KMS-11 (cell line): ENCODE measurements around the gene POF1B.

Experiments used
- H2AFZ ChIP-seq: fragments of 200-600 bp; sonication (generic); 2 replicates; pipeline ENCODE4 v1.6.1; 2016; ENCODE audit warnings: antibody characterized with exemption, mixed run types, low read depth
- H3K27ac ChIP-seq: fragments of 200-600 bp; sonication (generic); 2 replicates; pipeline ENCODE4 v1.6.1; 2016; ENCODE audit warnings: mild to moderate bottlenecking, mixed run types
- H3K27me3 ChIP-seq: fragments of 200-600 bp; sonication (generic); 2 replicates; pipeline ENCODE4 v1.6.1; 2017; ENCODE audit warnings: mild to moderate bottlenecking, low read depth, mixed run types, moderate library complexity; ENCODE audit not compliant: insufficient read depth
- H3K36me3 ChIP-seq: fragments of 200-600 bp; sonication (generic); 2 replicates; pipeline ENCODE4 v1.6.1; 2017; ENCODE audit warnings: mild to moderate bottlenecking, mixed run types; ENCODE audit not compliant: insufficient read depth
- H3K4me1 ChIP-seq: fragments of 200-600 bp; sonication (generic); 2 replicates; pipeline ENCODE4 v1.6.1; 2016; ENCODE audit warnings: mild to moderate bottlenecking, low read depth, mixed run types; ENCODE audit not compliant: poor library complexity, severe bottlenecking
- H3K4me2 ChIP-seq: fragments of 200-600 bp; sonication (generic); 2 replicates; pipeline ENCODE4 v1.7.0; 2016; ENCODE audit warnings: mild to moderate bottlenecking, mixed run types
- H3K4me3 ChIP-seq: fragments of 200-600 bp; sonication (generic); IDR thresholded peaks from 2 replicates; pipeline ENCODE4 v1.6.1; 2017; ENCODE audit warnings: low read depth, low read length, mixed read lengths; ENCODE audit not compliant: insufficient read depth
- H3K79me2 ChIP-seq: fragments of 200-600 bp; sonication (generic); 2 replicates; pipeline ENCODE4 v1.6.1; 2016; ENCODE audit warnings: low read depth, mixed run types; ENCODE audit not compliant: insufficient read depth
- H3K9ac ChIP-seq: fragments of 200-600 bp; sonication (generic); 2 replicates; pipeline ENCODE4 v1.6.1; 2016; ENCODE audit warnings: mild to moderate bottlenecking, mixed run types
- H4K20me1 ChIP-seq: fragments of 200-600 bp; sonication (generic); 2 replicates; pipeline ENCODE4 v1.6.1; 2016; ENCODE audit warnings: mild to moderate bottlenecking, mixed run types; ENCODE audit not compliant: insufficient read depth
- TF ChIP-seq, protein P1 (sequence below): fragments of 200-600 bp; sonication (generic); conservative IDR thresholded peaks from 2 replicates; pipeline ENCODE4 v1.6.1; 2017; ENCODE audit warnings: low read depth, mild to moderate bottlenecking, antibody characterized with exemption, low read length, moderate library complexity, mixed read lengths

The POF1B gene

DNA sequence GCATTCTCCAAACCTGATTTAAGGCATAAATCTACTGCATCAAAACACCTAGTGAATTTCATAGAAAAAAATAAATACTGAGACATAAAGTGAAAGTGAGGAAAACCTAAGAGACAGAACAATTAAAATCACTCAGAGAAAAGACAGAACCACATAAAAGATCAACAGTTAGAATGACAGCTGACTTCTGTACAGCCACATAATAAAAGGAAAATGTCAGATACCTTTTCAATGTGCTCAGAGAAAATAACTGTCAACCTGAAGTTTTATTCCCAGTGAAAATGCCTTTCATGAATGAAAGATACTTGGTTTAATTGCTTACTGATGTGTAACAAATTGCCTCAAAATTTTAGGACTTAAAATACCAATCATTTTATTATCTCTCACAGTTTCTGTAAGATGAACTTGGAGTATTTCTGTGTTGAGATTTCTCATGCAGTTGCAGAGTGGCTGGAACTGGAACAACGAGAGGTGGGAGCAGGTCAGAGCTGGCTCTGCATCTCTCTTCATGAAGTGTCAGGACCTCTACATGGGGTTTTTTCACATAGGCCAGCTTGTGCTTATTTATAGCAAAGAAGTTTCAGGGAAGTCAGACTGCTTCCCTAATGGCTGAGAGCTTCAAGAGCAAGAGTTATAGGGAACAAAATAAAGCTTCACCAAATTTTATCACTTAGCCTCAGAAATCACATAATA, 11.9 kb upstream of the POF1B start:
- H2AFZ ChIP-seq, result no peak overlapping the region
- H3K27ac ChIP-seq, result no peak overlapping the region
- H3K36me3 ChIP-seq, result no peaks in the 10 kb centered on the region
- no peaks in the 10 kb centered on the region for H3K79me2 ChIP-seq
- no peak overlapping the region for H3K4me3 ChIP-seq
- no peak overlapping the region for H3K9ac ChIP-seq
- no peaks in the 10 kb centered on the region for H4K20me1 ChIP-seq
- H3K4me2 ChIP-seq, result no peak overlapping the region
- H3K27me3 ChIP-seq, result no peaks in the 10 kb centered on the region
- H3K4me1 ChIP-seq, result no peaks in the 10 kb centered on the region
- TF ChIP-seq, protein P1, sequence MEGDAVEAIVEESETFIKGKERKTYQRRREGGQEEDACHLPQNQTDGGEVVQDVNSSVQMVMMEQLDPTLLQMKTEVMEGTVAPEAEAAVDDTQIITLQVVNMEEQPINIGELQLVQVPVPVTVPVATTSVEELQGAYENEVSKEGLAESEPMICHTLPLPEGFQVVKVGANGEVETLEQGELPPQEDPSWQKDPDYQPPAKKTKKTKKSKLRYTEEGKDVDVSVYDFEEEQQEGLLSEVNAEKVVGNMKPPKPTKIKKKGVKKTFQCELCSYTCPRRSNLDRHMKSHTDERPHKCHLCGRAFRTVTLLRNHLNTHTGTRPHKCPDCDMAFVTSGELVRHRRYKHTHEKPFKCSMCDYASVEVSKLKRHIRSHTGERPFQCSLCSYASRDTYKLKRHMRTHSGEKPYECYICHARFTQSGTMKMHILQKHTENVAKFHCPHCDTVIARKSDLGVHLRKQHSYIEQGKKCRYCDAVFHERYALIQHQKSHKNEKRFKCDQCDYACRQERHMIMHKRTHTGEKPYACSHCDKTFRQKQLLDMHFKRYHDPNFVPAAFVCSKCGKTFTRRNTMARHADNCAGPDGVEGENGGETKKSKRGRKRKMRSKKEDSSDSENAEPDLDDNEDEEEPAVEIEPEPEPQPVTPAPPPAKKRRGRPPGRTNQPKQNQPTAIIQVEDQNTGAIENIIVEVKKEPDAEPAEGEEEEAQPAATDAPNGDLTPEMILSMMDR, result no peak

DNA sequence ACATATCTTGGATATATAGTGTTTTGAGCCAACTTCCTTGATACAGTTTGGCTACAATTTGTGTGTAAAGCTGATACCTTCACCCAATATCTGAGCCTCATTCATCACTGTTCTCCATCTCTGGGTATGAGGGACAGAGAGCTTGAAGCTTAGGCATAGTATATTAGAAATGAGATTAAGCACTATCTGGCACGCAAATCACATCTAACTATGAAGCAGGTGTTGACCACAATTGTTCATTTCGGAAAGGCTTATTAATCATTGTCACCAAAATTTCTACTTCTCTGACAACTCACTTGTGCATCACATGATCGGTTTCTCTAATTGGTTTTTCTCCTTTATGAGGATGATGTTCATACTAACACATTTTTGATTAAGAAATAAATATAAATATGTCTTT, 2.1 kb upstream of the POF1B start:
- Histone ChIP-seq H3K4me3 (no peak overlapping the region), H3K4me1 (no peaks in the 10 kb centered on the region), H3K4me2 (no peak overlapping the region), H3K9ac (no peak overlapping the region), H3K36me3 (no peaks in the 10 kb centered on the region), H3K27ac (no peak overlapping the region), H3K79me2 (no peaks in the 10 kb centered on the region), H2AFZ (no peak overlapping the region), H4K20me1 (no peaks in the 10 kb centered on the region), H3K27me3 (no peaks in the 10 kb centered on the region)
- TF ChIP-seq, protein P1, result no peak

DNA sequence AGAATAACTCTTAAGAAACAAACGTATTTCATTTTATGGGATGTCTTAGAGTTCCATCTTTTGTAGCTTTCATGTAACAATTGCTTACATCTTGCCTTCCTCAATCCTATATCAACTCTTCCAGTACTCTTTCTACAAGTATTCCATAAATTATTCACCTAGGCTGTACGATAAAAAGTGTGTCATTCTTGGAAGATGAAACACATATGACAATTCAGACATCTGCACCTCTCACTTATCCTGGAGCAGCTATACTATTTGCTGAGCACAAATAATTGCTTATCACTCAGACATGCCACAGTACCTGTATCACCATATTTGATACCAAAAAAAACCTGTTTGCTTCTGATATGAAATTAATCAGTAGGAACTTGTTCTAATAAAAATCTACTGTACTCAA, 1.0 kb downstream of the POF1B start:
- TF ChIP-seq, protein P1, result no peak
- Histone ChIP-seq H3K36me3 (no peaks in the 10 kb centered on the region), H2AFZ (no peak overlapping the region), H3K4me1 (no peaks in the 10 kb centered on the region), H3K27me3 (no peaks in the 10 kb centered on the region), H3K9ac (no peak overlapping the region), H3K27ac (no peak overlapping the region), H3K4me2 (no peak overlapping the region), H4K20me1 (no peaks in the 10 kb centered on the region), H3K4me3 (no peak overlapping the region), H3K79me2 (no peaks in the 10 kb centered on the region)

DNA sequence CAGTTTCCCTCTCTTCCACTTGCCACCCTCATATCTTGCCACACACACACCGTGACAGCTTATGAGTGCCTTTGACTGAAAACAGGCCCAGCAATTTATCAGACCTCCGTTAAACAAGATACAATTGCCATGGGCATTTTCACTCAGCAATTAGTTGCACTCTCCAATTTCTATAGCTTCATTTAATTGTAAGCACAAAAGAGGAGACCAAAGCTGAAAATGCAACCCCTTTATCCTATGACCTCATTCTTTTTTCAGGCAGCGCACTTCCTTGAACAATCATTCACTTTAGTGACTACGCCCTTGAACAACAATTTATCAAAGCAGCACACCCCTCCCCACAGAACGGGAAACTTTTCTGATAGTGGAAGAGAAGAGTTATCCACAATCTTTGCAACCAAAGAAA, 4.1 kb downstream of the POF1B start:
- no peak overlapping the region for H3K9ac ChIP-seq
- no peak overlapping the region for H3K27ac ChIP-seq
- no peaks in the 10 kb centered on the region for H3K79me2 ChIP-seq
- H3K27me3 ChIP-seq, result no peaks in the 10 kb centered on the region
- H4K20me1 ChIP-seq, result no peaks in the 10 kb centered on the region
- H3K4me2 ChIP-seq, result no peak overlapping the region
- no peak overlapping the region for H2AFZ ChIP-seq
- H3K36me3 ChIP-seq, result no peaks in the 10 kb centered on the region
- H3K4me1 ChIP-seq, result no peaks in the 10 kb centered on the region
- H3K4me3 ChIP-seq, result no peak overlapping the region
- TF ChIP-seq, protein P1, result no peak
